Measurements from ENCODE around the gene MAP7D1.

GRCh38 chr1:36182734-36183133 is 26.8 kb downstream of the MAP7D1 start:
- TF ChIP-seq PRPF4 (IDR thresholded peaks at IDR 0.05; ENCODE audit: low read depth, low read length, poor library complexity, severe bottlenecking) (no peak), SETDB1 (CRISPR knock-in tag; IDR thresholded peaks at IDR 0.05; ENCODE audit: borderline replicate concordance) (no peak), ARNT (IDR thresholded peaks at IDR 0.05) (no peak), CTCF (CRISPR knock-in tag; IDR thresholded peaks at IDR 0.05) (no peak), POLR2AphosphoS5 (IDR thresholded peaks at IDR 0.05; ENCODE audit: low read depth, low read length) (no peak), RFX5 (IDR thresholded peaks at IDR 0.05; ENCODE audit: low read depth, low read length) (no peak), RAD51 (IDR thresholded peaks at IDR 0.05; ENCODE audit: borderline replicate concordance) (no peak), NCOA2 (CRISPR knock-in tag; IDR thresholded peaks at IDR 0.05) (no peak), ZBTB3 (CRISPR knock-in tag; IDR thresholded peaks at IDR 0.05; ENCODE audit: borderline replicate concordance, low read depth) (no peak), ZNF564 (CRISPR knock-in tag; IDR thresholded peaks at IDR 0.05) (no peak), SOX13 (IDR thresholded peaks at IDR 0.05) (no peak), SOX13 (CRISPR knock-in tag; conservative IDR thresholded peaks at IDR 0.05 in 1 of 2, IDR thresholded peaks at IDR 0.05 in 1 of 2) (no peak)
- TF ChIP-seq, protein P1, sequence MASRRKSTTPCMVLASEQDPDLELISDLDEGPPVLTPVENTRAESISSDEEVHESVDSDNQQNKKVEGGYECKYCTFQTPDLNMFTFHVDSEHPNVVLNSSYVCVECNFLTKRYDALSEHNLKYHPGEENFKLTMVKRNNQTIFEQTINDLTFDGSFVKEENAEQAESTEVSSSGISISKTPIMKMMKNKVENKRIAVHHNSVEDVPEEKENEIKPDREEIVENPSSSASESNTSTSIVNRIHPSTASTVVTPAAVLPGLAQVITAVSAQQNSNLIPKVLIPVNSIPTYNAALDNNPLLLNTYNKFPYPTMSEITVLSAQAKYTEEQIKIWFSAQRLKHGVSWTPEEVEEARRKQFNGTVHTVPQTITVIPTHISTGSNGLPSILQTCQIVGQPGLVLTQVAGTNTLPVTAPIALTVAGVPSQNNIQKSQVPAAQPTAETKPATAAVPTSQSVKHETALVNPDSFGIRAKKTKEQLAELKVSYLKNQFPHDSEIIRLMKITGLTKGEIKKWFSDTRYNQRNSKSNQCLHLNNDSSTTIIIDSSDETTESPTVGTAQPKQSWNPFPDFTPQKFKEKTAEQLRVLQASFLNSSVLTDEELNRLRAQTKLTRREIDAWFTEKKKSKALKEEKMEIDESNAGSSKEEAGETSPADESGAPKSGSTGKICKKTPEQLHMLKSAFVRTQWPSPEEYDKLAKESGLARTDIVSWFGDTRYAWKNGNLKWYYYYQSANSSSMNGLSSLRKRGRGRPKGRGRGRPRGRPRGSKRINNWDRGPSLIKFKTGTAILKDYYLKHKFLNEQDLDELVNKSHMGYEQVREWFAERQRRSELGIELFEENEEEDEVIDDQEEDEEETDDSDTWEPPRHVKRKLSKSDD (CRISPR knock-in tag; IDR thresholded peaks at IDR 0.05; ENCODE audit: low read depth), result no peak
